Neuronal stem cell (in vitro differentiated cells): ENCODE results near the gene TRPC4AP.

Source experiments
- DNase-seq: peaks from one replicate; pipeline ENCODE4 v3.0.0-alpha.2; 2013; ENCODE audit warnings: low spot score
- H2AFZ ChIP-seq: one replicate; pipeline ENCODE4 v1.6.1; 2013; ENCODE audit warnings: mild to moderate bottlenecking, low read length, inconsistent platforms
- H2AK5ac ChIP-seq: 2 replicates; pipeline ENCODE4 v1.6.1; 2013; ENCODE audit warnings: low read depth, mild to moderate bottlenecking, inconsistent platforms, low read length, moderate library complexity, mixed read lengths
- H2BK120ac ChIP-seq: 2 replicates; pipeline ENCODE4 v1.6.1; 2013; ENCODE audit warnings: low read depth, mild to moderate bottlenecking, inconsistent platforms, low read length, moderate library complexity, mixed read lengths
- H2BK12ac ChIP-seq: one replicate; pipeline ENCODE4 v1.6.1; 2013; ENCODE audit warnings: low read length, inconsistent platforms
- H2BK15ac ChIP-seq: 2 replicates; pipeline ENCODE4 v1.6.1; 2013; ENCODE audit warnings: mild to moderate bottlenecking, low read length, inconsistent platforms, mixed read lengths
- H2BK5ac ChIP-seq: one replicate; pipeline ENCODE4 v1.6.1; 2013; ENCODE audit warnings: inconsistent platforms, mild to moderate bottlenecking, low read length, moderate library complexity
- H3K14ac ChIP-seq: one replicate; pipeline ENCODE4 v1.6.1; 2013; ENCODE audit warnings: low read length, inconsistent platforms
- H3K18ac ChIP-seq: 2 replicates; pipeline ENCODE4 v1.6.1; 2013; ENCODE audit warnings: low read length, inconsistent platforms
- H3K23ac ChIP-seq: 2 replicates; pipeline ENCODE4 v1.6.1; 2013; ENCODE audit warnings: low read depth, mild to moderate bottlenecking, mixed read lengths, low read length, inconsistent platforms; ENCODE audit not compliant: poor library complexity
- H3K27ac ChIP-seq: replicated peaks from 3 replicates; pipeline ENCODE4 v1.5.1; 2013; ENCODE audit warnings: low read length, inconsistent platforms
- H3K27me3 ChIP-seq, 3 experiments: 2 replicates each; pipeline ENCODE4 v1.6.1; 2013; ENCODE audit warnings: low read length in 3 of 3, mild to moderate bottlenecking in 2 of 3, inconsistent platforms in 1 of 3, low read depth in 1 of 3, mixed read lengths in 1 of 3, moderate library complexity in 1 of 3; ENCODE audit not compliant: control insufficient read depth in 3 of 3, insufficient read depth in 3 of 3
- H3K36me3 ChIP-seq, 2 donors: replicated peaks in 1 of 2; 2 replicates each; pipeline ENCODE4 v1.6.1; 2013; ENCODE audit warnings: low read length in 2 of 2; ENCODE audit not compliant: control insufficient read depth in 2 of 2, insufficient read depth in 2 of 2
- H3K4ac ChIP-seq: 2 replicates; pipeline ENCODE4 v1.6.1; 2013; ENCODE audit warnings: inconsistent platforms, mild to moderate bottlenecking, low read length, moderate library complexity
- H3K4me1 ChIP-seq, 2 donors: 1 replicate in 1 of 2; 2 replicates in 1 of 2; pipeline ENCODE4 v1.6.1; 2013; ENCODE audit warnings: low read length in 2 of 2, low read depth in 1 of 2; ENCODE audit not compliant: control insufficient read depth in 2 of 2, insufficient read depth in 1 of 2
- H3K4me2 ChIP-seq: one replicate; pipeline ENCODE4 v1.6.1; 2013; ENCODE audit warnings: mild to moderate bottlenecking, low read length, inconsistent platforms; ENCODE audit not compliant: insufficient read depth, poor library complexity, severe bottlenecking
- H3K4me3 ChIP-seq, 2 donors: 2 replicates each; pipeline ENCODE4 v1.5.1; 2013; ENCODE audit warnings: low read length in 2 of 2, mild to moderate bottlenecking in 2 of 2, inconsistent platforms in 1 of 2, moderate library complexity in 1 of 2
- H3K79me1 ChIP-seq: one replicate; pipeline ENCODE4 v1.6.1; 2013; ENCODE audit warnings: low read depth, mild to moderate bottlenecking, inconsistent platforms, low read length, moderate library complexity
- H3K9ac ChIP-seq: one replicate; pipeline ENCODE4 v1.6.1; 2013; ENCODE audit warnings: mild to moderate bottlenecking, low read depth, low read length, inconsistent platforms; ENCODE audit not compliant: poor library complexity
- H3K9me3 ChIP-seq, 2 donors: replicated peaks in 1 of 2; 2 replicates each; pipeline versions ENCODE3 to v1.6.1; 2013; ENCODE audit warnings: low read length in 2 of 2, mild to moderate bottlenecking in 2 of 2, inconsistent platforms in 1 of 2, low read depth in 1 of 2, mixed read lengths in 1 of 2, moderate library complexity in 1 of 2; ENCODE audit not compliant: control insufficient read depth in 2 of 2, insufficient read depth in 1 of 2
- H4K8ac ChIP-seq: one replicate; pipeline ENCODE4 v1.6.1; 2013; ENCODE audit warnings: low read depth, mild to moderate bottlenecking, inconsistent platforms, low read length, moderate library complexity
- H4K91ac ChIP-seq: one replicate; pipeline ENCODE4 v1.6.1; 2013; ENCODE audit warnings: low read length, low read depth, mild to moderate bottlenecking, inconsistent platforms; ENCODE audit not compliant: poor library complexity
- WGBS, 2 donors: extraction: QIAGEN DNeasy Blood & Tissue Kit; methylation state at CpG; one replicate each; pipeline ENCODE4 v1.1.7; 2013; ENCODE audit warnings: missing lambda C conversion rate in 2 of 2, mixed read lengths in 1 of 2; ENCODE audit not compliant: insufficient read length in 2 of 2, insufficient replicate concordance in 1 of 2; ENCODE audit errors: extremely low coverage in 2 of 2; 5-methylcytosine and 5-hydroxymethylcytosine counted together

TRPC4AP gene

DNA sequence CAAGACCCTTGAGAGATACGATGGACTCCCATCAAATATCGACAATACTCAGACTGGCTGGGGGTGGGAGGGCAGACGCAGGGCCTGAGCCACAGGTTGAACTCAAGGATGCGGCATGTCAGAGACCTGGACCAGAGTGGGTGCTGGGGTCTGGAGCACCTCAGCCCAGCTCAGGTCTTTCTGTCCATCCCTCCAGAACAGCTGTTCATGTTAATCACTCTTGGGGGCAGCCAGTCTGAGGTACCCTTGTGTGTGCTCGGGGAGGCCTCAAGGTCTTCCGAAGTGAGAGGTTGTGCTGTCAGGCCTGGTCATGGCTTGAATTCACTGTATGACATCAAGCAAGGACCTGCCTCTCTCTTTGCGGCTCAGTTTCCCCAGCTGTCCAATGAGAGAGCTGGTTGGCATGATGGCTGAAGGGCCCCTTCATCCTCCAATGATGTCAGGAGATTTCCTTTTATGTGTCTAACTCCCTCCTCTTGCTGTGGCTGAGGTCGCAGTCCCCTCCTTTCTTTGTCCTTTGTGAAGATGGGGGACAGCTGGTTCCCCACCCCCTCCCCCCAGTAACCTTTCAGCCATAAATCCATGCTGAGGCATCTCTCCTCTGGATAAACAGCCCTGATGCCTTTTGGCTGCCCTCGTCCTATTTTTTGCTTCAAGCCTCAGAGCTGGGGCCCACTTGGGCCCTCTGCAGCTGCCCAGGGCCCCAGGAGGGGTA is 121.6 kb downstream of the TRPC4AP start:
- peak overlapping the region; percentile 73 for H2BK5ac ChIP-seq
- H3K27me3 ChIP-seq = peaks cover 0 to 3% (median 1%) of the 10 kb centered on the region in 3 experiments
- no peak overlapping the region for H2BK12ac ChIP-seq
- H3K36me3 ChIP-seq = no peaks in the 10 kb centered on the region
- no peak overlapping the region for H3K4me3 ChIP-seq
- H3K27ac ChIP-seq = no peak overlapping the region
- WGBS, 2 donors = no CpG with 5 or more reads among the region's 9 CpGs
- H3K4me1 ChIP-seq = peaks cover 10 to 17% of the 10 kb centered on the region in 2 donors
- H4K91ac ChIP-seq = no peak overlapping the region
- DNase-seq = no peak
- no peaks in the 10 kb centered on the region for H3K79me1 ChIP-seq
- peak overlapping the region; percentile 25 for H3K23ac ChIP-seq
- peak overlapping the region; percentile 28 for H3K4ac ChIP-seq
- peak overlapping the region; percentile 31 for H3K9ac ChIP-seq
- no peak overlapping the region for H2BK15ac ChIP-seq
- H2AK5ac ChIP-seq = peak overlapping the region; percentile 71
- H3K4me2 ChIP-seq = no peak overlapping the region
- peak overlapping the region; percentile 64 for H2AFZ ChIP-seq
- no peak overlapping the region for H3K14ac ChIP-seq
- no peaks in the 10 kb centered on the region for H3K9me3 ChIP-seq
- H3K18ac ChIP-seq = peak overlapping the region; percentile 73
- no peak overlapping the region for H4K8ac ChIP-seq
- no peak overlapping the region for H2BK120ac ChIP-seq

GRCh38 chr20:34970193-34970840 is 122.3 kb downstream of the TRPC4AP start:
- no peak overlapping the region for H3K14ac ChIP-seq
- peak overlapping the region; percentile 3 for H2BK15ac ChIP-seq
- peak overlapping the region; percentile 77 for H3K18ac ChIP-seq
- no peaks in the 10 kb centered on the region for H3K36me3 ChIP-seq
- H3K4me3 ChIP-seq = no peak overlapping the region
- H2BK5ac ChIP-seq = no peak overlapping the region
- peak overlapping the region; percentile 71 for H2AK5ac ChIP-seq
- no peak overlapping the region for H2BK120ac ChIP-seq
- H3K27me3 ChIP-seq = peaks cover 0 to 3% (median 1%) of the 10 kb centered on the region in 3 experiments
- no peaks in the 10 kb centered on the region for H3K9me3 ChIP-seq
- peaks cover 10 to 17% of the 10 kb centered on the region in 2 donors for H3K4me1 ChIP-seq
- no peak for DNase-seq
- H3K4ac ChIP-seq = peak overlapping the region; percentile 28
- no peaks in the 10 kb centered on the region for H3K79me1 ChIP-seq
- H4K8ac ChIP-seq = no peak overlapping the region
- peak overlapping the region; percentile 2 for H3K9ac ChIP-seq
- H3K4me2 ChIP-seq = no peak overlapping the region
- H4K91ac ChIP-seq = no peak overlapping the region
- no peak overlapping the region for H3K27ac ChIP-seq
- H2BK12ac ChIP-seq = no peak overlapping the region
- no peak overlapping the region for H2AFZ ChIP-seq
- no CpG with 5 or more reads among the region's 7 CpGs for WGBS, 2 donors
- H3K23ac ChIP-seq = no peak overlapping the region

- H3K4me3 ChIP-seq = no peak overlapping the region
- no peak overlapping the region for H4K91ac ChIP-seq
- H3K36me3 ChIP-seq = no peaks in the 10 kb centered on the region
- no peak overlapping the region for H2BK5ac ChIP-seq
- no peak overlapping the region for H3K23ac ChIP-seq
- DNase-seq = no peak
- H2AFZ ChIP-seq = peak overlapping the region; percentile 58
- no CpG with 5 or more reads among the region's 7 CpGs for WGBS, 2 donors
- no peak overlapping the region for H2BK15ac ChIP-seq
- H3K14ac ChIP-seq = no peak overlapping the region
- H3K27ac ChIP-seq = no peak overlapping the region
- no peak overlapping the region for H4K8ac ChIP-seq
- H2AK5ac ChIP-seq = no peak overlapping the region
- H3K27me3 ChIP-seq = peaks cover 0 to 3% (median 1%) of the 10 kb centered on the region in 3 experiments
- no peak overlapping the region for H3K9ac ChIP-seq
- H2BK120ac ChIP-seq = no peak overlapping the region
- no peak overlapping the region for H3K4ac ChIP-seq
- H3K9me3 ChIP-seq = no peaks in the 10 kb centered on the region
- H2BK12ac ChIP-seq = no peak overlapping the region
- peaks cover 10 to 17% of the 10 kb centered on the region in 2 donors for H3K4me1 ChIP-seq
- H3K79me1 ChIP-seq = no peaks in the 10 kb centered on the region
- H3K4me2 ChIP-seq = no peak overlapping the region
- no peak overlapping the region for H3K18ac ChIP-seq
Measured at GRCh38 chr20:34968042-34968775, 124.4 kb downstream of the TRPC4AP start.

DNA sequence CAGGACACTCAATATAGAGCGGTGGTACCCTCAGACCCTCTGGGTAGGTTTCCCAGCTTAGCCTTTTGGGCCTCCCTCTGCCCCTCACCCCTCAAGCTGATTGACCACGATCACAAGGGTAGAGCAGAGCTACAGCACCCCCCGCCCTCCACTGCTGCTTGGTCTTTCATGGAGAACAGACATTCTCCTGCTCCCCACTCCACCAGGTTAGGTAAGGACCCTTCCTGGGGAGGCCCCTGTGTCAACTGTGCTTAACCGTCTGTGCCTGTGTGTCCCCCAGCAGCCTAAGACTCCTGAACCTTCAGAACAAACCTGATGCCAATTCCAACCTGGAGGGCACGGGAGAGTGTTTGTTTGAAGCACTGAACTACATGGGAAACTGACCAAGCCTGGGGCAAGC is 125.2 kb downstream of the TRPC4AP start:
- Histone ChIP-seq H4K8ac (no peak overlapping the region), H3K4me1 (peaks cover 10 to 17% of the 10 kb centered on the region in 2 donors), H3K18ac (peak overlapping the region; percentile 27), H3K4me2 (no peak overlapping the region), H3K27ac (no peak overlapping the region), H3K14ac (no peak overlapping the region), H4K91ac (no peak overlapping the region), H2BK5ac (no peak overlapping the region), H3K9me3 (no peaks in the 10 kb centered on the region), H2AFZ (no peak overlapping the region), H3K9ac (no peak overlapping the region), H2BK15ac (no peak overlapping the region), H2AK5ac (peak overlapping the region; percentile 3), H2BK12ac (no peak overlapping the region), H3K23ac (no peak overlapping the region), H3K27me3 (peaks cover 0 to 3% (median 1%) of the 10 kb centered on the region in 3 experiments), H3K4ac (no peak overlapping the region), H3K36me3 (no peaks in the 10 kb centered on the region), H2BK120ac (no peak overlapping the region), H3K4me3 (no peak overlapping the region), H3K79me1 (no peaks in the 10 kb centered on the region)
- WGBS, 2 donors = no CpG with 5 or more reads among the region's 5 CpGs
- DNase-seq = no peak
